ENCODE measurements around the gene CLEC2A.
"Not testable (repeated sequence)": the region's sequence is repeated elsewhere in the genome, so short reads cannot be mapped to it uniquely, and the experiment has no call there.

Gene CLEC2A

DNA sequence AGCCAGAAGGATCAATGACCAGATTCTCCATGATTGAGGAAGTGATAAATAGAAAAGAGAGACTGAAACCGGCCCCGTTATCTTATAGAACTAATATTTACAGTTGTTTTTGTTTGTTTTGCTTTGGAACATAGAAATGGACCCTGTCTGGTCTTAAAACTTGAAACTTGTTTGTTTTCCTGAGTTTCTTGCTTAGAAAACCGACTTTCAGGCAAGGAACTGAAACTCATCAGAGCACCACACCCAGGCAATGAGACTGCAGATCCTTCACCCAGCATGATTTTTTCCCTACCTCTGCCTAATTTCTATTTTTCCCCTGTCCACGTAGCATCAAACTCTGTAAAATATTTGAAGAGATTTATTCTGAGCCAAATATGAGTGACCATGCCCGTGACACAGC lies 28.4 kb upstream of the CLEC2A start:
- no peaks in the 10 kb centered on the region for H3F3A ChIP-seq (ENCODE audit: insufficient read depth)
- H2AFZ ChIP-seq (ENCODE audit: low read depth, low read length, severe bottlenecking): no peak overlapping the region
- H3K27me3 ChIP-seq (ENCODE audit: low read length): no peaks in the 10 kb centered on the region
- no peaks in the 10 kb centered on the region for H3K36me3 ChIP-seq (ENCODE audit: low read length)
- H3K9me3 ChIP-seq (ENCODE audit: insufficient read depth, low read length): no peaks in the 10 kb centered on the region
- H3K9ac ChIP-seq (ENCODE audit: low read length): no peak overlapping the region
- H3K4me3 ChIP-seq (ENCODE audit: insufficient read depth, low read length, poor library complexity, severe bottlenecking): no peak overlapping the region
- H3K9me2 ChIP-seq (replicated peaks; ENCODE audit: insufficient read depth, low read length): no peaks in the 10 kb centered on the region
- no peaks in the 10 kb centered on the region for H3K79me2 ChIP-seq (ENCODE audit: insufficient read depth, low read length)
- no peak overlapping the region for H3K4me2 ChIP-seq (ENCODE audit: low read depth, low read length, poor library complexity, severe bottlenecking)
- no peak overlapping the region for H3K27ac ChIP-seq (ENCODE audit: low read depth, low read length)
- no peaks in the 10 kb centered on the region for H4K20me1 ChIP-seq (ENCODE audit: low read depth, low read length)
- TF ChIP-seq, protein P1, sequence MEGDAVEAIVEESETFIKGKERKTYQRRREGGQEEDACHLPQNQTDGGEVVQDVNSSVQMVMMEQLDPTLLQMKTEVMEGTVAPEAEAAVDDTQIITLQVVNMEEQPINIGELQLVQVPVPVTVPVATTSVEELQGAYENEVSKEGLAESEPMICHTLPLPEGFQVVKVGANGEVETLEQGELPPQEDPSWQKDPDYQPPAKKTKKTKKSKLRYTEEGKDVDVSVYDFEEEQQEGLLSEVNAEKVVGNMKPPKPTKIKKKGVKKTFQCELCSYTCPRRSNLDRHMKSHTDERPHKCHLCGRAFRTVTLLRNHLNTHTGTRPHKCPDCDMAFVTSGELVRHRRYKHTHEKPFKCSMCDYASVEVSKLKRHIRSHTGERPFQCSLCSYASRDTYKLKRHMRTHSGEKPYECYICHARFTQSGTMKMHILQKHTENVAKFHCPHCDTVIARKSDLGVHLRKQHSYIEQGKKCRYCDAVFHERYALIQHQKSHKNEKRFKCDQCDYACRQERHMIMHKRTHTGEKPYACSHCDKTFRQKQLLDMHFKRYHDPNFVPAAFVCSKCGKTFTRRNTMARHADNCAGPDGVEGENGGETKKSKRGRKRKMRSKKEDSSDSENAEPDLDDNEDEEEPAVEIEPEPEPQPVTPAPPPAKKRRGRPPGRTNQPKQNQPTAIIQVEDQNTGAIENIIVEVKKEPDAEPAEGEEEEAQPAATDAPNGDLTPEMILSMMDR (IDR thresholded peaks at IDR 0.05; ENCODE audit: insufficient read depth, low read length, poor library complexity, severe bottlenecking): no peak
- no peak for TF ChIP-seq EZH2phosphoT487 (conservative IDR thresholded peaks at IDR 0.05; ENCODE audit: low read length)

DNA sequence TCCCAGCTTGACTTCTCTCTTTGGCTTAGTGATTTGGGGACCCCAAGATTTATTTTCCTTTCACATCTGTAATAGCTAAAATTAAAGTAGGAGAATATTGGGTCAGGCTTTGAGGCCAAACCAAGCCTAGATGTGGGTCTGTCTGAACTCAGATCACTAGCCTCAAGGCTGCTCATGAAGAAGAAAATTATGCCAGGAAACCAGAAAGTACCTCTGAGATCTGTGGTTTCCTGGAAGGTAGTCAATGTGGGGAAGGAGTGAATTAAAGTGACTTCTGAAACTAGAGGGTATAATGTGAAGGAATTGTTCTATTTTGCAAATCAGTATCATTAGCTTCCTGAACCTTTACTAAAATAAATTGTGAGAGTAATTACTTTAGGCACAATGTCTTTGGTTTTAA lies 25.7 kb upstream of the CLEC2A start:
- Histone ChIP-seq H3K9me3 (ENCODE audit: insufficient read depth, low read length) (no peaks in the 10 kb centered on the region), H3K27me3 (ENCODE audit: low read length) (no peaks in the 10 kb centered on the region), H4K20me1 (ENCODE audit: low read depth, low read length) (no peaks in the 10 kb centered on the region), H3F3A (ENCODE audit: insufficient read depth) (no peaks in the 10 kb centered on the region), H3K27ac (ENCODE audit: low read depth, low read length) (no peak overlapping the region), H3K79me2 (ENCODE audit: insufficient read depth, low read length) (no peaks in the 10 kb centered on the region), H2AFZ (ENCODE audit: low read depth, low read length, severe bottlenecking) (no peak overlapping the region), H3K36me3 (ENCODE audit: low read length) (no peaks in the 10 kb centered on the region), H3K9me2 (replicated peaks; ENCODE audit: insufficient read depth, low read length) (no peaks in the 10 kb centered on the region), H3K4me2 (ENCODE audit: low read depth, low read length, poor library complexity, severe bottlenecking) (no peak overlapping the region), H3K9ac (ENCODE audit: low read length) (no peak overlapping the region), H3K4me3 (ENCODE audit: insufficient read depth, low read length, poor library complexity, severe bottlenecking) (no peak overlapping the region)
- no peak for TF ChIP-seq EZH2phosphoT487 (conservative IDR thresholded peaks at IDR 0.05; ENCODE audit: low read length)
- TF ChIP-seq, protein P1 (IDR thresholded peaks at IDR 0.05; ENCODE audit: insufficient read depth, low read length, poor library complexity, severe bottlenecking): no peak

DNA sequence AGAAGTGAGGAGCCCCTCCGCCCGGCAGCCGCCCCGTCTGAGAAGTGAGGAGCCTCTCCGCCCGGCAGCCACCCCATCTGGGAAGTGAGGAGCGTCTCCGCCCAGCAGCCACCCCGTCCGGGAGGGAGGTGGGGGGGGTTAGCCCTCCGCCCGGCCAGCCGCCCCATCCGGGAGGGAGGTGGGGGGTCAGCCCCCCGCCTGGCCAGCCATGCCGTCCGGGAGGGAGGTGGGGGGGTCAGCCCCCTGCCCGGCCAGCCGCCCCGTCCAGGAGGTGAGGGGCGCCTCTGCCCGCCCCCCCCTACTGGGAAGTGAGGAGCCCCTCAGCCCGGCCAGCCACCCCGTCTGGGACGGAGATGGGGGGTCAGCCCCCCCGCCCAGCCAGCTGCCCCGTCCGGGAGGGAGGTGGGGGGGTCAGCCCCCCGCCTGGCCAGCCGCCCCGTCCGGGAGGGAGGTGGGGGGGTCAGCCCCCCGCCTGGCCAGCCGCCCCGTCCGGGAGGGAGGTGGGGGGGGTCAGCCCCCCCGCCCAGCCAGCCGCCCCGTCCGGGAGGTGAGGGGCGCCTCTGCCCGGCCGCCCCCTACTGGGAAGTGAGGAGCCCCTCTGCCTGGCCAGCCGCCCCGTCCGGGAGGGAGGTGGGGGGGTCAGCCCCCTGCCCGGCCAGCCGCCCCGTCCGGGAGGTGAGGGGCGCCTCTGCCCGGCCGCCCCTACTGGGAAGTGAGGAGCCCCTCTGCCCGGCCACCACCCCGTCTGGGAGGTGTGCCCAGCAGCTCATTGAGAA lies 21.0 kb upstream of the CLEC2A start:
- H4K20me1 ChIP-seq (ENCODE audit: low read depth, low read length); H3K4me2 ChIP-seq (ENCODE audit: low read depth, low read length, poor library complexity, severe bottlenecking); H3K9me3 ChIP-seq (ENCODE audit: insufficient read depth, low read length); H3K36me3 ChIP-seq (ENCODE audit: low read length); H3K27me3 ChIP-seq (ENCODE audit: low read length); H3K79me2 ChIP-seq (ENCODE audit: insufficient read depth, low read length); H3F3A ChIP-seq (ENCODE audit: insufficient read depth); H3K9ac ChIP-seq (ENCODE audit: low read length); H3K4me3 ChIP-seq (ENCODE audit: insufficient read depth, low read length, poor library complexity, severe bottlenecking); H3K9me2 ChIP-seq (replicated peaks; ENCODE audit: insufficient read depth, low read length); H2AFZ ChIP-seq (ENCODE audit: low read depth, low read length, severe bottlenecking); H3K27ac ChIP-seq (ENCODE audit: low read depth, low read length): not testable (repeated sequence)

DNA sequence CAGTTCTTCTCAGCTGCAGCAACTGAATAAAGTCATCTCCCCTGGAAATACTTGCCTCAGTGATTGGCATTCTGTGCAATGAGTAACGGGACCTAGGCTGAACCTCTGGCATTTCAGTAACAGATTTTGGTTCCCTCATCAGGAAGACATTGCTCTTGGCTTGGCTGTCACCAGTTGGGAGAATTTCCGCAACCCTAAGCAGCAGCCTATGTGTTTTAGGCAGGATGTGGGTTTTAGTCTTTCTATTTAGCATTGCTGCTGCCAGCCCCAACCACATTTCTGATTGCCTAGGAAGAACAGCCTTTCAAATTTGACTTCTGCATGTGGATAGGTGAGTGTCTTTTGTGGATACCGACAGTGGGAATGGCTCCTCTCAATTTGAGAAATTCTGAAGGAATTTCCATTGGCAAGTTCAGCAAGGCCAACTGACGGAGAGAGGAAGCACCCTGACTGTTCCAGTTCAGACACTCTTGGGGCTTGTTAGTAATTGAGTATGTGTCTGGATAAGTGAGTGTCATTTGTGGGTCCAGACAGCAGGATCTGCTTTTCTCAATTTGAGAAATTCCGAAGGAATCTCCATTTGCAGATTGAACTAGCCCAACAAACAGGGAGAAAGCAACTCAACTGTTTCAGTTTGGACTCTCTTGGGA lies 19.0 kb upstream of the CLEC2A start:
- Histone ChIP-seq H3K27me3 (ENCODE audit: low read length) (no peaks in the 10 kb centered on the region), H3K27ac (ENCODE audit: low read depth, low read length) (no peak overlapping the region), H2AFZ (ENCODE audit: low read depth, low read length, severe bottlenecking) (no peak overlapping the region), H3K9me3 (ENCODE audit: insufficient read depth, low read length) (no peaks in the 10 kb centered on the region), H3K9me2 (replicated peaks; ENCODE audit: insufficient read depth, low read length) (no peaks in the 10 kb centered on the region), H3K4me2 (ENCODE audit: low read depth, low read length, poor library complexity, severe bottlenecking) (no peak overlapping the region), H3K36me3 (ENCODE audit: low read length) (no peaks in the 10 kb centered on the region), H3K9ac (ENCODE audit: low read length) (no peak overlapping the region), H3K4me3 (ENCODE audit: insufficient read depth, low read length, poor library complexity, severe bottlenecking) (no peak overlapping the region), H3K79me2 (ENCODE audit: insufficient read depth, low read length) (no peaks in the 10 kb centered on the region), H4K20me1 (ENCODE audit: low read depth, low read length) (no peaks in the 10 kb centered on the region), H3F3A (ENCODE audit: insufficient read depth) (no peaks in the 10 kb centered on the region)
- TF ChIP-seq, protein P1 (IDR thresholded peaks at IDR 0.05; ENCODE audit: insufficient read depth, low read length, poor library complexity, severe bottlenecking): no peak
- TF ChIP-seq EZH2phosphoT487 (conservative IDR thresholded peaks at IDR 0.05; ENCODE audit: low read length): no peak
